Body of pancreas (tissue), 4 donors: ENCODE results near the gene PSMD4. TPM values are rescaled to one million over a fixed set of nuclear protein-coding genes. Genes with fewer than 3 reads are reported as not detected.
A peak's percentile ranks its signal among the peaks of the same experiment; 100 is the strongest.
"Not testable (repeated sequence)": the region's sequence is repeated elsewhere in the genome, so short reads cannot be mapped to it uniquely, and the experiment has no call there.

Source experiments
- ATAC-seq: fragments of 150-250 bp; one replicate; pipeline ENCODE4 v1.9.1; 2016
- DNase-seq, 4 donors: peaks; one replicate each; pipeline ENCODE4 v3.0.0-alpha.2; 2019
- H3K27ac ChIP-seq, 4 donors: fragments of 200-600 bp; sonication (generic); 1 replicate in 3 of 4; 2 replicates in 1 of 4; pipeline versions ENCODE4 v1.5.1 to v1.6.1; 2016 to 2019; ENCODE audit warnings: mild to moderate bottlenecking in 1 of 4, mixed read lengths in 1 of 4, moderate library complexity in 1 of 4
- H3K27me3 ChIP-seq, 2 donors: fragments of 200-600 bp; sonication (generic); one replicate each; pipeline ENCODE4 v1.6.0; 2016; ENCODE audit warnings: mild to moderate bottlenecking in 1 of 2
- H3K36me3 ChIP-seq, 2 donors: fragments of 200-600 bp; sonication (generic); replicated peaks in 1 of 2; 2 replicates each; pipeline ENCODE4 v1.5.1; 2016; ENCODE audit warnings: low read depth in 2 of 2; ENCODE audit not compliant: insufficient read depth in 1 of 2
- H3K4me1 ChIP-seq: fragments of 200-600 bp; sonication (generic); one replicate; pipeline ENCODE4 v1.6.0; 2016
- H3K4me3 ChIP-seq, 2 donors: fragments of 200-600 bp; sonication (generic); 1 replicate in 1 of 2; 2 replicates in 1 of 2; pipeline ENCODE4 v1.5.1; 2016 to 2019
- H3K9me3 ChIP-seq, 3 donors: fragments of 200-600 bp; sonication (generic); 1 replicate in 2 of 3; 2 replicates in 1 of 3; pipeline ENCODE4 v1.5.1; 2016
- CTCF ChIP-seq, 7 experiments: fragments of 450-650 bp in 4 of 7; fragments of 200-600 bp in 3 of 7; sonication (generic) in 3 of 7; IDR thresholded peaks; one replicate each; pipeline ENCODE4 v1.5.1; 2016 to 2019; ENCODE audit warnings: antibody characterized with exemption in 7 of 7
- POLR2A ChIP-seq, 3 donors: fragments of 450-650 bp; IDR thresholded peaks; one replicate each; pipeline ENCODE4 v1.6.1; 2016; ENCODE audit warnings: antibody characterized with exemption in 3 of 3, mild to moderate bottlenecking in 2 of 3
- WGBS, 2 donors: methylation state at CpG; one replicate each; pipeline ENCODE4 v1.1.5; 2017; 5-methylcytosine and 5-hydroxymethylcytosine counted together
- intact Hi-C: fragments of 100-400 bp; cut with DNase I; formaldehyde crosslinking; loops from one replicate; pipeline ENCODE4 v1.15.1; 2023
- total RNA-seq, 2 donors: library from RNA; depleted of rRNA; stranded (reverse); fragments of >200 nt; gene quantifications; one replicate each; pipeline ENCODE4 v1.1.0, GENCODE V29; 2016

Gene PSMD4
- total RNA-seq, 2 donors from 2014 or later: 70.2 to 73.4 TPM

GRCh38 chr1:151266315-151266714 lies 11.8 kb downstream of the PSMD4 start:
- TF ChIP-seq CTCF (IDR thresholded peaks at IDR 0.05): no peak
- TF ChIP-seq POLR2A (IDR thresholded peaks at IDR 0.05): no peak
- peaks cover 0 to 26% of the 10 kb centered on the region in 2 donors for H3K36me3 ChIP-seq
- no peaks in the 10 kb centered on the region for H3K27me3 ChIP-seq
- no peak for ATAC-seq
- no peak overlapping the region for H3K27ac ChIP-seq
- no peaks in the 10 kb centered on the region for H3K9me3 ChIP-seq
- intact Hi-C loops: no loop called here
- H3K4me1 ChIP-seq: peaks cover 9% of the 10 kb centered on the region
- 80 to 95% methylated on average over 2 to 3 of the region's 3 CpGs for WGBS, 2 donors
- H3K4me3 ChIP-seq: no peak overlapping the region
- DNase-seq: no peak

DNA sequence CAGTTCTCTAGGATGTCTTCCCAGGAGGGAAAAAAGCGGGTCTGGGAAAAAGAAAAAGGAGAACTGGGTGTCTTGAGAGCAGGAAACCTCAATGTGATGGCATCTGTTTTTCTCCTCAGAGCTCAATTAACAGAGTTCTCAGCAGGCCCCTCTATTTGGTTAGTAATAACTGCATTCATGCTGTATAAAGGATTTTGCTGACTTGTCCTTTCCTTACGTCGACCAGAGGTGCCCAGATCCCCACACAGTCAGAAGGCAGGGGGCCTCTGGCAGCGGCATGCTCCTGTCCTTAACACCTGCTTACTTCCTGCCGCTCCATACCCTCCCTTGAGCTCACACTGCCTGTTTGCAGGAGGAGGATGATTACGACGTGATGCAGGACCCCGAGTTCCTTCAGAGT lies 12.3 kb downstream of the PSMD4 start:
- ATAC-seq (no peak), DNase-seq (no peak)
- Histone ChIP-seq H3K4me3 (no peak overlapping the region), H3K4me1 (peaks cover 9% of the 10 kb centered on the region), H3K27me3 (no peaks in the 10 kb centered on the region), H3K9me3 (no peaks in the 10 kb centered on the region), H3K36me3 (peaks cover 0 to 26% of the 10 kb centered on the region in 2 donors), H3K27ac (no peak overlapping the region)
- intact Hi-C loops: no loop called here
- WGBS, 2 donors: 82 to 83% methylated on average over 8 of the region's 8 CpGs
- TF ChIP-seq CTCF (IDR thresholded peaks at IDR 0.05) (no peak), POLR2A (IDR thresholded peaks at IDR 0.05) (no peak)

DNA sequence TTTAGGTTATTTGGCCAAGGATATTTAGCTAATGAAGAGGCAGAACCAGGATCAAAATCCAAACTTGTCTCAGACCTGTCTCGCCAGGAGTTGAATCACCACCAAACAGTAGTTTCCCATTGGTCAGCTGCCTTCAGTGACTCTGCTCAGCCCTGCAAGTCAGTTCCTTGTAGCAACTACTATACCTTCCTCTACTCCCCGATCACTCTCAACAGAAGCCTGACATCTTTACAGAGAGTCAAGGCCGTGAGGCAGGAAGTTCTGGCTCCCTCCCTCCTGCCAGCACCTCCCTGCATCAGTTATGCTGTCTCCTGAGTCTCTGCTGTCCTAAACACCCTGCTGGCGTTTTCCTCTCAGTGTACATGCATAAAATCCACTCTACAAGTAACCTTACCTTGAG lies 13.2 kb downstream of the PSMD4 start:
- Histone ChIP-seq H3K27me3 (no peaks in the 10 kb centered on the region), H3K4me1 (peaks cover 9% of the 10 kb centered on the region), H3K4me3 (no peak overlapping the region), H3K36me3 (peaks cover 0 to 23% of the 10 kb centered on the region in 2 donors), H3K9me3 (no peaks in the 10 kb centered on the region), H3K27ac (no peak overlapping the region)
- 76% methylated on average over 4 of the region's 4 CpGs for WGBS, 2 donors
- DNase-seq: no peak
- intact Hi-C loops: no loop called here
- ATAC-seq: no peak
- TF ChIP-seq CTCF (IDR thresholded peaks at IDR 0.05) (no peak), POLR2A (IDR thresholded peaks at IDR 0.05) (no peak)

- intact Hi-C loops: no loop called here
- Histone ChIP-seq H3K36me3 (no peaks in the 10 kb centered on the region), H3K4me1 (no peaks in the 10 kb centered on the region), H3K9me3 (no peaks in the 10 kb centered on the region), H3K27ac (no peak overlapping the region), H3K27me3 (no peaks in the 10 kb centered on the region), H3K4me3 (no peak overlapping the region)
- TF ChIP-seq POLR2A (IDR thresholded peaks at IDR 0.05) (no peak), CTCF (IDR thresholded peaks at IDR 0.05) (no peak)
- peak; percentile 35 for ATAC-seq
- DNase-seq: no peak
- WGBS, 2 donors: 66 to 73% methylated on average over 3 of the region's 3 CpGs
These were observed 19.5 kb downstream of the PSMD4 start for GRCh38 chr1:151273924-151274466.

DNA sequence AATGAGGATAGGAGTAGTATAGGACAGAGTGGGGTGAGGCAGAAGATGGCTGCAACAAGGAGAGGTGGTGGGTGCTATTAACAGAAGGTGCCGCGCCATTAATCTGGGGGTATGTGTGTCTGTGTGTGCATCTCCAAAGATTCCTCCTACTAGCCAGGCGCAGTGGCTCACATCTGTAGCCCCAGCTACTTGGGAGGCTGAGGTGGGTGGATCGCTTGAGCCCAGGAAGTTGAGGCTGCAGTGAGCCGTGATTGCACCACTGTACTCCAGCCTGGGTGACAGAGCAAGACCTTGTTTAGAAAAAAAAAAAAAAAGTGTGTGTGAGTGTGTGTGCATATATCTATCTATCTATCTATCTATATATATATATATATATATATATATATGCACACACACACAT lies 20.8 kb downstream of the PSMD4 start:
- H3K36me3 ChIP-seq, intact Hi-C loops, H3K4me3 ChIP-seq, H3K27me3 ChIP-seq, H3K27ac ChIP-seq, DNase-seq, ATAC-seq, H3K4me1 ChIP-seq, H3K9me3 ChIP-seq: not testable (repeated sequence)
- 83 to 86% methylated on average over 5 of the region's 5 CpGs for WGBS, 2 donors
